H9 (cell line): Measurements from ENCODE around the gene TMEM240. TPM values are rescaled to one million over a fixed set of nuclear protein-coding genes. Genes with fewer than 3 reads are reported as not detected.
A peak's percentile ranks its signal among the peaks of the same experiment; 100 is the strongest.

ENCODE experiments used
- DNase-seq: peaks from one replicate; pipeline ENCODE4 v3.0.0-alpha.2; 2017
- H2AFZ ChIP-seq: one replicate; pipeline ENCODE4 v1.6.1; 2013; ENCODE audit warnings: mild to moderate bottlenecking, low read length, control low read depth, moderate library complexity
- H2AK5ac ChIP-seq: 2 replicates; pipeline ENCODE4 v1.6.1; 2013; ENCODE audit warnings: low read length, control low read depth, mixed read lengths; ENCODE audit not compliant: insufficient read length
- H2BK120ac ChIP-seq: one replicate; pipeline ENCODE4 v1.6.1; 2013; ENCODE audit warnings: low read depth, mild to moderate bottlenecking, low read length, control low read depth, inconsistent platforms; ENCODE audit not compliant: poor library complexity, severe bottlenecking
- H2BK12ac ChIP-seq: 2 replicates; pipeline ENCODE4 v1.6.1; 2013; ENCODE audit warnings: low read length, control low read depth, mixed read lengths, low read depth; ENCODE audit not compliant: insufficient read length
- H2BK15ac ChIP-seq: 2 replicates; pipeline ENCODE4 v1.6.1; 2013; ENCODE audit warnings: low read depth, low read length, control low read depth
- H2BK20ac ChIP-seq: one replicate; pipeline ENCODE4 v1.6.1; 2013; ENCODE audit warnings: low read depth, mild to moderate bottlenecking, low read length, control low read depth, inconsistent platforms; ENCODE audit not compliant: poor library complexity, severe bottlenecking
- H2BK5ac ChIP-seq: 2 replicates; pipeline ENCODE4 v1.6.1; 2013; ENCODE audit warnings: low read length, control low read depth, mixed read lengths; ENCODE audit not compliant: insufficient read length
- H3K14ac ChIP-seq: 2 replicates; pipeline ENCODE4 v1.6.1; 2013; ENCODE audit warnings: low read length, control low read depth; ENCODE audit not compliant: insufficient read depth
- H3K18ac ChIP-seq: 2 replicates; pipeline ENCODE4 v1.6.1; 2013; ENCODE audit warnings: low read depth, mild to moderate bottlenecking, mixed read lengths, low read length, control low read depth; ENCODE audit not compliant: insufficient read length
- H3K23ac ChIP-seq: 2 replicates; pipeline ENCODE4 v1.6.1; 2013; ENCODE audit warnings: low read length, control low read depth, mixed read lengths, low read depth; ENCODE audit not compliant: insufficient read length
- H3K23me2 ChIP-seq: 2 replicates; pipeline ENCODE4 v1.6.1; 2013; ENCODE audit warnings: low read depth, mild to moderate bottlenecking, mixed read lengths, low read length, control low read depth; ENCODE audit not compliant: insufficient read length, poor library complexity, severe bottlenecking
- H3K27ac ChIP-seq: 2 replicates; pipeline ENCODE4 v1.5.1; 2013; ENCODE audit warnings: low read length, control low read depth, mixed read lengths, low read depth; ENCODE audit not compliant: insufficient read length
- H3K27me3 ChIP-seq: 2 replicates; pipeline ENCODE4 v1.6.1; 2013; ENCODE audit warnings: low read length, control low read depth, inconsistent platforms; ENCODE audit not compliant: insufficient read depth
- H3K4ac ChIP-seq: 2 replicates; pipeline ENCODE4 v1.6.1; 2013; ENCODE audit warnings: low read depth, mild to moderate bottlenecking, control low read depth, inconsistent platforms, low read length, moderate library complexity
- H3K4me1 ChIP-seq: 2 replicates; pipeline ENCODE4 v1.6.1; 2013; ENCODE audit warnings: low read length, control low read depth, inconsistent platforms; ENCODE audit not compliant: insufficient read depth
- H3K4me2 ChIP-seq: 2 replicates; pipeline ENCODE4 v1.6.1; 2013; ENCODE audit warnings: low read length, control low read depth, mixed read lengths; ENCODE audit not compliant: insufficient read length, insufficient read depth
- H3K56ac ChIP-seq: 2 replicates; pipeline ENCODE4 v1.6.1; 2013; ENCODE audit warnings: low read depth, mild to moderate bottlenecking, mixed read lengths, low read length, control low read depth; ENCODE audit not compliant: insufficient read length
- H3K79me1 ChIP-seq: 2 replicates; pipeline ENCODE4 v1.6.1; 2013; ENCODE audit warnings: low read depth, mild to moderate bottlenecking, moderate library complexity, low read length, control low read depth, inconsistent platforms; ENCODE audit not compliant: insufficient read depth, poor library complexity, severe bottlenecking
- H3K79me2 ChIP-seq: 2 replicates; pipeline ENCODE4 v1.6.1; 2013; ENCODE audit warnings: low read length, control low read depth, inconsistent platforms; ENCODE audit not compliant: insufficient read depth
- H3K9ac ChIP-seq: 2 replicates; pipeline ENCODE4 v1.6.1; 2013; ENCODE audit warnings: low read length, control low read depth, mixed read lengths; ENCODE audit not compliant: insufficient read length; ENCODE audit errors: extremely low read depth
- H3K9me3 ChIP-seq: one replicate; pipeline ENCODE4 v1.6.1; 2013; ENCODE audit warnings: low read depth, low read length, inconsistent platforms; ENCODE audit not compliant: control insufficient read depth
- H3T11ph ChIP-seq: one replicate; pipeline ENCODE4 v1.6.1; 2013; ENCODE audit warnings: mild to moderate bottlenecking, low read length, control low read depth, inconsistent platforms
- H4K20me1 ChIP-seq: one replicate; pipeline ENCODE4 v1.6.1; 2013; ENCODE audit not compliant: control insufficient read depth, insufficient read length, insufficient read depth
- H4K5ac ChIP-seq: 2 replicates; pipeline ENCODE4 v1.6.1; 2013; ENCODE audit warnings: low read depth, mild to moderate bottlenecking, mixed read lengths, low read length, control low read depth; ENCODE audit not compliant: insufficient read length
- H4K8ac ChIP-seq: replicated peaks from 2 replicates; pipeline ENCODE4 v1.6.1; 2013; ENCODE audit warnings: low read length, control low read depth, mixed read lengths, low read depth; ENCODE audit not compliant: insufficient read length
- H4K91ac ChIP-seq: 2 replicates; pipeline ENCODE4 v1.6.1; 2013; ENCODE audit warnings: low read depth, mild to moderate bottlenecking, moderate library complexity, mixed read lengths, low read length, control low read depth; ENCODE audit not compliant: insufficient read length
- H3K27ac Mint-ChIP-seq, 3 experiments: 2 replicates in 2 of 3; 3 replicates in 1 of 3; pipeline ENCODE4 v1.8.0; 2020 to 2021; ENCODE audit warnings: mixed read lengths in 3 of 3, mild to moderate bottlenecking in 1 of 3, moderate library complexity in 1 of 3
- H3K27me3 Mint-ChIP-seq: 2 replicates; pipeline ENCODE4 v1.8.0; 2021; ENCODE audit warnings: low read depth, mild to moderate bottlenecking, moderate library complexity, mixed read lengths
- H3K36me3 Mint-ChIP-seq, 3 experiments: 2 replicates in 2 of 3; 3 replicates in 1 of 3; pipeline ENCODE4 v1.8.0; 2020 to 2021; ENCODE audit warnings: low read depth in 3 of 3, mixed read lengths in 3 of 3; ENCODE audit not compliant: insufficient read depth in 1 of 3
- H3K4me1 Mint-ChIP-seq, 2 experiments: 2 replicates each; pipeline ENCODE4 v1.8.0; 2020; ENCODE audit warnings: mixed read lengths in 2 of 2
- H3K4me3 Mint-ChIP-seq, 2 experiments: 2 replicates in 1 of 2; 3 replicates in 1 of 2; pipeline ENCODE4 v1.8.0; 2020 to 2021; ENCODE audit warnings: mild to moderate bottlenecking in 2 of 2, mixed read lengths in 2 of 2, moderate library complexity in 1 of 2
- H3K9me3 Mint-ChIP-seq, 2 experiments: 2 replicates in 1 of 2; 3 replicates in 1 of 2; pipeline ENCODE4 v1.8.0; 2020; ENCODE audit warnings: mild to moderate bottlenecking in 2 of 2, mixed read lengths in 2 of 2, moderate library complexity in 1 of 2
- WGBS: extraction: QIAGEN DNeasy Blood & Tissue Kit; methylation state at CpG from one replicate; pipeline ENCODE4 v1.1.7; 2013; ENCODE audit warnings: missing lambda C conversion rate, low lambda C conversion rate, mixed read lengths; ENCODE audit not compliant: insufficient read length; ENCODE audit errors: extremely low coverage; 5-methylcytosine and 5-hydroxymethylcytosine counted together
- total RNA-seq: library from RNA; stranded (reverse); gene quantifications from 2 replicates; pipeline ENCODE4 v1.2.1, GENCODE V29; 2021
- TF ChIP-seq, protein P1 (sequence below): fragments of 200-600 bp; sonication (generic); conservative IDR thresholded peaks from 3 replicates; pipeline ENCODE4 v1.8.0; 2021; ENCODE audit warnings: antibody characterized with exemption, mild to moderate bottlenecking

The TMEM240 gene
- total RNA-seq, 1 experiment from 2014 or later, result 8.7 TPM

DNA sequence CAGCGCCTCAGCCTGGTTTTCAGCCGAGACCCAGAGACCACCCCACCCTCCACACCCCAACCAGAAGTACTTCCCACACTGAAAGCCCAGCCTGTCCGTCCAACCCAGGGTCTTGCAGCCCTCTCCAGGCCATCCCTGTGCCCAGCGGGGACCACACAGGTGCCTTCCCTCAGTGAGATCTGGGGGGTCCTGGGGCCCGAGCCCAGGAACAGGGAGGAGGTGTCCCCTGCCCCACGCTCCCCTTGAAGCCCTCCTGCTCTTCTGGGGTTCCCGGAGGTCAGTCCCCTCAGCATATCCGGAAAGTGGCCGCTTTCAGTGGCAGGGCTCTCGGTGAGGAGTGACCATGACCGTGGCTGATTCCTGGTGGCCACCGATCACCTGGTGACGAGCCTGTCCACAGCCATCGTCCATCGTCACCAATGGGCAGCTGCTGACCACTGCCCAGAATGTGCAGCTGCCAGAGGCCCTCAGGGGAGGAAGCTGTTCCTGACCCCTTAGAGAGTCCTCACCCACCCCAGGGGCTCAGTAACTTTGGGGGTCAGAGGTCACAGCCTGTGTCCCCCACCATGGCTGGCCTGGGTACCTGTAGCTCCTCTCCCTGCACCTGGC is 3.4 kb downstream of the TMEM240 start:
- Histone ChIP-seq H3K23me2 (peaks cover 7% of the 10 kb centered on the region), H4K20me1 (no peaks in the 10 kb centered on the region), H3K56ac (no peak overlapping the region), H3K27ac (no peak overlapping the region), H3K9me3 (no peaks in the 10 kb centered on the region), H2BK15ac (no peak overlapping the region), H2AK5ac (no peak overlapping the region), H2AFZ (no peak overlapping the region), H2BK120ac (no peak overlapping the region), H3K23ac (no peak overlapping the region), H4K8ac (no peak overlapping the region), H3K4me1 (no peaks in the 10 kb centered on the region), H3K79me2 (no peaks in the 10 kb centered on the region), H3K4me2 (no peak overlapping the region), H3T11ph (no peak overlapping the region), H3K18ac (no peak overlapping the region), H2BK5ac (no peak overlapping the region), H4K5ac (no peak overlapping the region), H2BK12ac (no peak overlapping the region), H3K27me3 (no peaks in the 10 kb centered on the region), H4K91ac (no peak overlapping the region), H3K79me1 (no peaks in the 10 kb centered on the region), H3K4ac (no peak overlapping the region), H3K14ac (no peak overlapping the region), H3K9ac (no peak overlapping the region), H2BK20ac (no peak overlapping the region)
- DNase-seq, result no peak
- H3K4me1 Mint-ChIP-seq, result peaks cover 0 to 4% of the 10 kb centered on the region in 2 experiments; a peak in 2 of 4 replicates
- no peak overlapping the region; a peak in 1 of 5 replicates for H3K4me3 Mint-ChIP-seq
- TF ChIP-seq, protein P1, sequence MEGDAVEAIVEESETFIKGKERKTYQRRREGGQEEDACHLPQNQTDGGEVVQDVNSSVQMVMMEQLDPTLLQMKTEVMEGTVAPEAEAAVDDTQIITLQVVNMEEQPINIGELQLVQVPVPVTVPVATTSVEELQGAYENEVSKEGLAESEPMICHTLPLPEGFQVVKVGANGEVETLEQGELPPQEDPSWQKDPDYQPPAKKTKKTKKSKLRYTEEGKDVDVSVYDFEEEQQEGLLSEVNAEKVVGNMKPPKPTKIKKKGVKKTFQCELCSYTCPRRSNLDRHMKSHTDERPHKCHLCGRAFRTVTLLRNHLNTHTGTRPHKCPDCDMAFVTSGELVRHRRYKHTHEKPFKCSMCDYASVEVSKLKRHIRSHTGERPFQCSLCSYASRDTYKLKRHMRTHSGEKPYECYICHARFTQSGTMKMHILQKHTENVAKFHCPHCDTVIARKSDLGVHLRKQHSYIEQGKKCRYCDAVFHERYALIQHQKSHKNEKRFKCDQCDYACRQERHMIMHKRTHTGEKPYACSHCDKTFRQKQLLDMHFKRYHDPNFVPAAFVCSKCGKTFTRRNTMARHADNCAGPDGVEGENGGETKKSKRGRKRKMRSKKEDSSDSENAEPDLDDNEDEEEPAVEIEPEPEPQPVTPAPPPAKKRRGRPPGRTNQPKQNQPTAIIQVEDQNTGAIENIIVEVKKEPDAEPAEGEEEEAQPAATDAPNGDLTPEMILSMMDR, result no peak
- H3K36me3 Mint-ChIP-seq, result peaks cover 2 to 20% (median 13%) of the 10 kb centered on the region in 3 experiments
- H3K27ac Mint-ChIP-seq, result peak overlapping the region; percentile 84 to 93 (median 85); a peak in 5 of 7 replicates
- no CpG with 5 or more reads among the region's 15 CpGs for WGBS
- peaks cover 1% of the 10 kb centered on the region in 2 experiments; a peak in 3 of 5 replicates for H3K9me3 Mint-ChIP-seq
- H3K27me3 Mint-ChIP-seq, result no peaks in the 10 kb centered on the region
